ENCODE results near the gene SLCO4C1. TPM values are rescaled to one million over a fixed set of nuclear protein-coding genes. Genes with fewer than 3 reads are reported as not detected.

SLCO4C1 gene
- polyA plus RNA-seq, 1 of the 3 experiments (the other 2 are of a cell fraction) = not detected

GRCh38 chr5:102229685-102230084 lies 66.4 kb downstream of the SLCO4C1 start:
- CTCF ChIA-PET = interaction anchor here (1.0 kb wide), 1 partner anchor 287 kb away, joined by 3 read pairs; no protein-coding TSS in a partner anchor

GRCh38 chr5:102226321-102226720 lies 69.8 kb downstream of the SLCO4C1 start:
- Histone ChIP-seq H3K27me3 (ENCODE audit: insufficient read depth) (no peaks in the 10 kb centered on the region), H3K79me2 (ENCODE audit: insufficient read depth) (no peaks in the 10 kb centered on the region), H3K4me2 (no peak overlapping the region), H3K36me3 (replicated peaks in 1 of 2; ENCODE audit: control insufficient read depth in 1 of 2, insufficient read depth in 2 of 2, low read length in 1 of 2) (no peaks in the 10 kb centered on the region), H3K9ac (no peak overlapping the region), H4K20me1 (ENCODE audit: insufficient read depth) (no peaks in the 10 kb centered on the region), H3K4me1 (ENCODE audit: control insufficient read depth in 1 of 2, insufficient read depth in 2 of 2, low read depth in 1 of 2, low read length in 1 of 2) (no peaks in the 10 kb centered on the region), H3K9me2 (no peaks in the 10 kb centered on the region), H3K9me3 (no peaks in the 10 kb centered on the region), H2AFZ (ENCODE audit: low read depth) (no peak overlapping the region), H3F3A (replicated peaks; ENCODE audit: insufficient read depth) (no peaks in the 10 kb centered on the region), H3K27ac (ENCODE audit: low read depth in 2 of 2, low read length in 1 of 2) (no peak overlapping the region), H3K4me3 (ENCODE audit: low read depth in 2 of 2, low read length in 1 of 2) (no peak overlapping the region)
- CTCF ChIA-PET = no interaction called here
- no peak for DNase-seq
- WGBS (ENCODE audit: low lambda C conversion rate) = 55% methylated on average over 1 of the region's 1 CpG
- POLR2A ChIA-PET = no interaction called here
- TF ChIP-seq IRF3 (IDR thresholded peaks at IDR 0.05; ENCODE audit: low read depth, low read length) (no peak), GATA2 (CRISPR knock-in tag; IDR thresholded peaks at IDR 0.05) (no peak), TAF1 (IDR thresholded peaks at IDR 0.05; ENCODE audit: borderline replicate concordance, low read depth, low read length) (no peak), ELF1 (IDR thresholded peaks at IDR 0.05) (no peak), TCF12 (IDR thresholded peaks at IDR 0.05) (no peak), RAD21 (IDR thresholded peaks at IDR 0.05; ENCODE audit: low read length) (no peak), EP300 (IDR thresholded peaks at IDR 0.05; ENCODE audit: borderline replicate concordance in 1 of 2, low read depth in 1 of 2, low read length in 1 of 2) (no peak)

More at GRCh38 chr5:102229685-102230084, 66.4 kb downstream of the SLCO4C1 start:
- Histone ChIP-seq H3F3A (replicated peaks; ENCODE audit: insufficient read depth) (no peaks in the 10 kb centered on the region), H3K79me2 (ENCODE audit: insufficient read depth) (no peaks in the 10 kb centered on the region), H3K27ac (ENCODE audit: low read depth in 2 of 2, low read length in 1 of 2) (no peak overlapping the region), H3K9ac (no peak overlapping the region), H3K4me3 (ENCODE audit: low read depth in 2 of 2, low read length in 1 of 2) (no peak overlapping the region), H3K36me3 (replicated peaks in 1 of 2; ENCODE audit: control insufficient read depth in 1 of 2, insufficient read depth in 2 of 2, low read length in 1 of 2) (no peaks in the 10 kb centered on the region), H3K9me2 (no peaks in the 10 kb centered on the region), H3K4me1 (ENCODE audit: control insufficient read depth in 1 of 2, insufficient read depth in 2 of 2, low read depth in 1 of 2, low read length in 1 of 2) (no peaks in the 10 kb centered on the region), H4K20me1 (ENCODE audit: insufficient read depth) (no peaks in the 10 kb centered on the region), H2AFZ (ENCODE audit: low read depth) (no peak overlapping the region), H3K9me3 (no peaks in the 10 kb centered on the region), H3K27me3 (ENCODE audit: insufficient read depth) (no peaks in the 10 kb centered on the region), H3K4me2 (no peak overlapping the region)
- no peak for DNase-seq
- TF ChIP-seq JUND (IDR thresholded peaks at IDR 0.05) (no peak), EZH2phosphoT487 (IDR thresholded peaks at IDR 0.05; ENCODE audit: borderline replicate concordance, low read depth) (no peak), FOXM1 (IDR thresholded peaks at IDR 0.05; ENCODE audit: low read depth) (no peak), RFX5 (IDR thresholded peaks at IDR 0.05; ENCODE audit: low read length) (no peak), PBX3 (IDR thresholded peaks at IDR 0.05) (no peak), YY1 (IDR thresholded peaks at IDR 0.05; ENCODE audit: low read depth) (no peak), SMC3 (IDR thresholded peaks at IDR 0.05; ENCODE audit: low read depth, low read length) (no peak), EP300 (IDR thresholded peaks at IDR 0.05; ENCODE audit: borderline replicate concordance in 1 of 2, low read depth in 1 of 2, low read length in 1 of 2) (no peak), IRF3 (IDR thresholded peaks at IDR 0.05; ENCODE audit: low read depth, low read length) (no peak)
- 18% methylated on average over 1 of the region's 1 CpG for WGBS (ENCODE audit: low lambda C conversion rate)
- POLR2A ChIA-PET = no interaction called here

Data from SK-N-SH (cell line).